22Rv1 (cell line): ENCODE results near the gene FCN3.
"Not testable (repeated sequence)": the region's sequence is repeated elsewhere in the genome, so short reads cannot be mapped to it uniquely, and the experiment has no call there.

Experiments
- H3K27ac ChIP-seq: fragments of 450-650 bp; 2 replicates; pipeline ENCODE4 v1.5.1; 2017
- CTCF ChIP-seq: fragments of 450-650 bp; IDR thresholded peaks from 2 replicates; pipeline ENCODE4 v1.5.1; 2017; ENCODE audit warnings: mild to moderate bottlenecking
- ZFX ChIP-seq: fragments of 450-650 bp; IDR thresholded peaks from 2 replicates; pipeline ENCODE4 v1.6.1; 2017; ENCODE audit warnings: antibody characterized with exemption, borderline replicate concordance

Gene FCN3

DNA sequence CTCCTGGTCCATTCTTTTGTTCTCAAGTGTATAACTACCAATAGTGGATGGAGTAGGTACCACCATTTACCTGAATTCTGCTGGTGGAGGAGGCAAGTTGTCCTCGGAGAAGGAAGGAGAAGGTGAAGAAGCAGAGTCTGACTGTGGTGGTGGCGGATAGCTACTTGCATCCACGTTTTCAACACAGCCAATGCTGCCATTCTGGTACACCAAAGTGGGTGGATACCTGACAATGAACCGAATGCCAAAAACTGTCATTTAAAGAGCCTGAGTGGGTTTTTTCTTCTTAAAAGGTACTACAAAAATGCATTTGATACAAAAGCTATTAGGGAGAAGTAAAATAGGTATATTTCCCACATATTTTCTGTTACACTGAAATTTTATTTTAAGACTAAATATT lies 37.9 kb upstream of the FCN3 start:
- no peak for TF ChIP-seq ZFX
- TF ChIP-seq CTCF, result no peak
- no peak overlapping the region for H3K27ac ChIP-seq

- H3K27ac ChIP-seq, result no peak overlapping the region
- TF ChIP-seq CTCF (no peak), ZFX (no peak)
Observed at GRCh38 chr1:27410709-27411108, 36.1 kb upstream of the FCN3 start.

- H3K27ac ChIP-seq, result no peak overlapping the region
Observed at GRCh38 chr1:27409669-27410068, 35.0 kb upstream of the FCN3 start.

GRCh38 chr1:27408151-27408550 lies 33.5 kb upstream of the FCN3 start:
- TF ChIP-seq CTCF, result no peak
- TF ChIP-seq ZFX, result no peak

More at GRCh38 chr1:27409669-27410068, 35.0 kb upstream of the FCN3 start:
- TF ChIP-seq ZFX, result no peak
- TF ChIP-seq CTCF, result no peak

DNA sequence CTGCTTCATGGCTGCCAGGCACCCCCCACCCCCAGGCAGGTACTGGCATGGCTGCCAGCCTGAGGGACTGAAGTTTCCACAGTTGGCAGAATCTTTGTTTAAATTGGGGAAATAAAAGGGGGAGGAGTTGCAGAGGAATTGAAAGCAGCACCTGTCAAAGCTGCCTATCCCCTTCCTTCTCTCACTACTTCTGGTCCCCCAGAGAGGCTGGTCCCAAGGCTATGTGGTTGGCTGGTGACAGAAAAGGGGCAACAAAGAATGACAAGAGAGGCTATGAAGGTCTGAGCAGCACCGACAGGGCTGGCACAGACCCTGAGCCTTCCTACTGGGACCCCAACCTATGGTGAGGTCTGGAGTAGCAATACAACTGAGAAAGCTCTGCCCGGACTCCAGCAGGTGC lies 32.2 kb upstream of the FCN3 start:
- not testable (repeated sequence) for H3K27ac ChIP-seq

More at GRCh38 chr1:27408151-27408550, 33.5 kb upstream of the FCN3 start:
- H3K27ac ChIP-seq, result no peak overlapping the region

DNA sequence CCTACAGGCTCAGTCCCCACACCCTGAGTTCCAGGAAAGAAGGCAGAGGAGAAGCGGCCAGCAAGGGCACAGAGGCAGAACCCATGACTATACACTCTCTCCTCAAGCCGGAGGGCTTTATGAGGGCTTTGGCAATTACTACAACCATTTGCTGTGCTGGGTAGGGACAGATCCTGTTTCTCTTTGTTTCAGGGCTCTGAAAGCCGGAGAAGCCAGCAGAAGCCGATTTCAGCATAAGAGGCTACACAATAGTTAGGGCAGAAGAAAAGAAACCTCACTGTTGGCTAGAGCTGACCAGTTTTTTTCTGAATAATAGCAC lies 31.7 kb upstream of the FCN3 start:
- no peak overlapping the region for H3K27ac ChIP-seq
- TF ChIP-seq CTCF (no peak), ZFX (no peak)

GRCh38 chr1:27405598-27406361 lies 31.2 kb upstream of the FCN3 start:
- H3K27ac ChIP-seq, result not testable (repeated sequence)

DNA sequence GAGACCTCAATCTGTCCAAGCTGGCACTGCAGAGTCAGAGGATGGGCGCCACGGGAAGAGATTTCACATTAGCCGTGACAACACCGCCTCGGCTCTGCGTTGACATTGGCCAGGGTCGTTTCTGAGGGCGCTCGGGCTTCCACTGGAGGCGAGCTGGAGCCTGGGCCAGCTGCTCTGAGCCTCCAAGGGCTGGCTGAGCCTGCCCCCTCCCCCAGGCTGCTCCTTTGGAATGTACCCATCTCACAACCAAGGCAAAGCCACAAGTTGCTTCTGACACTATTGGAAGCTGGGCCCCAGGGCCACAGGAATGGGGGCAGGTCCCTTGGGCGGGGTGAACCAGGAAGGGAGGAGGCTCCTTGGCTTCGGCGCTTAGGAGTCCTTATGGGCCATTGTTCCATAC lies 30.4 kb upstream of the FCN3 start:
- H3K27ac ChIP-seq, result no peak overlapping the region
- TF ChIP-seq ZFX, result no peak
- TF ChIP-seq CTCF, result no peak
